Uterus (tissue), 4 donors: ENCODE data around the gene ZNF827. TPM values are rescaled to one million over a fixed set of nuclear protein-coding genes. Genes with fewer than 3 reads are reported as not detected.

Experiments
- DNase-seq, 2 donors: peaks; one replicate each; pipeline ENCODE4 v3.0.0-alpha.2; 2019 to 2020
- H3K27ac ChIP-seq, 2 donors: fragments of 200-600 bp; sonication (generic); 1 replicate in 1 of 2; 2 replicates in 1 of 2; pipeline ENCODE4 v1.5.1; 2016 to 2018
- H3K27me3 ChIP-seq, 2 donors: fragments of 200-600 bp; sonication (generic); one replicate each; pipeline ENCODE4 v1.5.1; 2018 to 2019; ENCODE audit warnings: control low read depth in 1 of 2
- H3K36me3 ChIP-seq, 2 donors: fragments of 200-600 bp; sonication (generic); one replicate each; pipeline ENCODE4 v1.5.1; 2019; ENCODE audit warnings: control low read depth in 1 of 2
- H3K4me1 ChIP-seq, 2 donors: fragments of 200-600 bp; sonication (generic); one replicate each; pipeline ENCODE4 v1.5.1; 2018 to 2019; ENCODE audit warnings: control low read depth in 1 of 2
- H3K4me3 ChIP-seq, 2 donors: fragments of 200-600 bp; sonication (generic); 1 replicate in 1 of 2; 2 replicates in 1 of 2; pipeline ENCODE4 v1.5.1; 2018 to 2019; ENCODE audit warnings: mild to moderate bottlenecking in 1 of 2
- H3K9me3 ChIP-seq, 2 donors: fragments of 200-600 bp; sonication (generic); one replicate each; pipeline ENCODE4 v1.5.1; 2019; ENCODE audit warnings: control low read depth in 1 of 2
- POLR2A ChIP-seq, 2 donors: fragments of 450-650 bp; IDR thresholded peaks; one replicate each; pipeline ENCODE4 v1.6.1; 2016; ENCODE audit warnings: antibody characterized with exemption in 2 of 2, mild to moderate bottlenecking in 1 of 2, moderate library complexity in 1 of 2
- intact Hi-C: fragments of 100-400 bp; cut with DNase I; formaldehyde crosslinking; loops from one replicate; pipeline ENCODE4 v1.15.1; 2023; ENCODE audit warnings: low total_unique reads
- small RNA-seq: library from RNA; depleted of rRNA; stranded (forward); fragments of <200 nt; gene quantifications from one replicate; pipeline ENCODE3, GENCODE V24; 2016
- total RNA-seq, 4 donors: library from RNA; depleted of rRNA in 3 of 4; stranded (reverse); fragments of >200 nt in 3 of 4; gene quantifications; one replicate each; pipeline versions ENCODE4 v1.1.0 to v1.2.4, GENCODE V29; 2014 to 2023
- TF ChIP-seq, protein P1 (sequence below), 4 experiments: fragments of 200-600 bp in 2 of 4; fragments of 450-650 bp in 2 of 4; sonication (generic) in 2 of 4; IDR thresholded peaks; one replicate each; pipeline ENCODE4 v1.5.1; 2016 to 2019; ENCODE audit warnings: antibody characterized with exemption in 4 of 4, mild to moderate bottlenecking in 2 of 4, moderate library complexity in 1 of 4
- donor health status: DM: yes; HTN: yes; CAD: no.

The ZNF827 gene
- total RNA-seq, 4 donors from 2014 or later = 2.9 to 33.1 (median 14.2) TPM

- DNase-seq = no peak
- intact Hi-C loops = no loop called here
- Histone ChIP-seq H3K36me3 (no peaks in the 10 kb centered on the region), H3K27me3 (no peaks in the 10 kb centered on the region), H3K4me3 (no peak overlapping the region), H3K27ac (no peak overlapping the region), H3K9me3 (peaks cover 0 to under 1% of the 10 kb centered on the region in 2 donors), H3K4me1 (no peaks in the 10 kb centered on the region)
- TF ChIP-seq POLR2A (IDR thresholded peaks at IDR 0.05) = no peak
- TF ChIP-seq, protein P1, sequence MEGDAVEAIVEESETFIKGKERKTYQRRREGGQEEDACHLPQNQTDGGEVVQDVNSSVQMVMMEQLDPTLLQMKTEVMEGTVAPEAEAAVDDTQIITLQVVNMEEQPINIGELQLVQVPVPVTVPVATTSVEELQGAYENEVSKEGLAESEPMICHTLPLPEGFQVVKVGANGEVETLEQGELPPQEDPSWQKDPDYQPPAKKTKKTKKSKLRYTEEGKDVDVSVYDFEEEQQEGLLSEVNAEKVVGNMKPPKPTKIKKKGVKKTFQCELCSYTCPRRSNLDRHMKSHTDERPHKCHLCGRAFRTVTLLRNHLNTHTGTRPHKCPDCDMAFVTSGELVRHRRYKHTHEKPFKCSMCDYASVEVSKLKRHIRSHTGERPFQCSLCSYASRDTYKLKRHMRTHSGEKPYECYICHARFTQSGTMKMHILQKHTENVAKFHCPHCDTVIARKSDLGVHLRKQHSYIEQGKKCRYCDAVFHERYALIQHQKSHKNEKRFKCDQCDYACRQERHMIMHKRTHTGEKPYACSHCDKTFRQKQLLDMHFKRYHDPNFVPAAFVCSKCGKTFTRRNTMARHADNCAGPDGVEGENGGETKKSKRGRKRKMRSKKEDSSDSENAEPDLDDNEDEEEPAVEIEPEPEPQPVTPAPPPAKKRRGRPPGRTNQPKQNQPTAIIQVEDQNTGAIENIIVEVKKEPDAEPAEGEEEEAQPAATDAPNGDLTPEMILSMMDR (IDR thresholded peaks at IDR 0.05) = no peak
These were observed 222.4 kb downstream of the ZNF827 start for GRCh38 chr4:145716200-145716599.

DNA sequence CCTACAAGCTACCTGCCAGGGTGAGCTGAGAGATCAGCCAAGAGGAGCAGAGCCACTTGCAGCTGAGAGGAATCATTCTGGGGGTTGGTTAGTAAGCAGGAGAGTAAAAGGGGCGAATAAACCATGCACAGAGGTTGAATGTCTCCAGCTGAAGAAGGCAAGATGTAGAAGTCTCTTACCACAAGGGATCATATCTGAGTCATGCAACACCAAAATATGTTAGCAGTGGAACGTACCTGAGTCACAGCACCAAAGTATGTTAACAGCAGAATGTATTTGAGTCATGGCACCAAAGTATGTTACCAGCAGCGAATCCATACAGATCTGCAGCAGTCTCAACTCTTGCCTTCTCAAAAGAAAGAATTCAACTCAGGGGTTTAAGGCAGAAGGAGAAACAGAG, 228.8 kb downstream of the ZNF827 start:
- H3K27me3 ChIP-seq = no peaks in the 10 kb centered on the region
- intact Hi-C loops = no loop called here
- H3K4me1 ChIP-seq = no peaks in the 10 kb centered on the region
- H3K4me3 ChIP-seq = no peak overlapping the region
- TF ChIP-seq POLR2A (IDR thresholded peaks at IDR 0.05) = no peak
- TF ChIP-seq, protein P1 (IDR thresholded peaks at IDR 0.05) = no peak
- no peaks in the 10 kb centered on the region for H3K36me3 ChIP-seq
- DNase-seq = no peak
- H3K27ac ChIP-seq = no peak overlapping the region
- peaks cover 0 to 11% of the 10 kb centered on the region in 2 donors for H3K9me3 ChIP-seq

DNA sequence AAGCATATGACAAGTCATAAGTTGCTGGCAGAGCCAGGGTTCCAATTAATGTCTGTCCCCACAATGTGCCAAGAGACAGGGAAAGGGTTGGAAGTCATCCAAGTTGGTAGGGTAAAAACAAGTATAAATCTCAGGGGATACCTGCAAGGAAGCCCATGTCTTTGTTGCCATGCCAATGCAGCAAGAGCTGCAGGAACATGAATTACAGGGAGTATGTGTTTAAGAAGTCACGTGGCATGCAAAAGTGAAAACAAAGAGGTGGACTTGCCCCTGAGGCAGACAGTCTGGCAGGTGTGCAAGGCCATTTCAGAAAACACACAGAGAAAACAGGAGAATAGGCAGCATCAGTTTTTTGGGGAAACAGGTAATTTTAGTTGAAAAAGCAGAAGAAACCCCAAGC, 229.3 kb downstream of the ZNF827 start:
- Histone ChIP-seq H3K27ac (no peak overlapping the region), H3K36me3 (no peaks in the 10 kb centered on the region), H3K4me3 (no peak overlapping the region), H3K9me3 (peaks cover 0 to 11% of the 10 kb centered on the region in 2 donors), H3K27me3 (no peaks in the 10 kb centered on the region), H3K4me1 (no peaks in the 10 kb centered on the region)
- intact Hi-C loops = no loop called here
- DNase-seq = no peak
- TF ChIP-seq, protein P1 (IDR thresholded peaks at IDR 0.05) = no peak
- no peak for TF ChIP-seq POLR2A (IDR thresholded peaks at IDR 0.05)

Small RNA genes within 50 kb of the gene (small RNA-seq; reads per million reads assigned to genes)
- gene RF00019 = not detected

Other genes with a start within 250 kb of the ZNF827 start
- gene LSM6, start 236.9 kb upstream of the ZNF827 start, total RNA-seq = 10 to 100 TPM in 3 of 4 donors, 1 to 10 TPM in 1; 8.7 to 56.8 (median 31.2) TPM